ENCODE results near the gene SH2D3A.

GRCh38 chr19:6754136-6754535 lies 13.1 kb downstream of the SH2D3A start:
- TF ChIP-seq CTCF (IDR thresholded peaks at IDR 0.05; ENCODE audit: control extremely low read depth in 1 of 3, insufficient read depth in 1 of 3, low read depth in 1 of 3, low read length in 3 of 3), result no peak
- no peak for TF ChIP-seq RAD21 (IDR thresholded peaks at IDR 0.05 in 1 of 2, conservative IDR thresholded peaks at IDR 0.05 in 1 of 2; ENCODE audit: low read depth in 2 of 2, low read length in 2 of 2)
- no peak for TF ChIP-seq JUND (IDR thresholded peaks at IDR 0.05; ENCODE audit: low read length)
- no peak for TF ChIP-seq POLR2AphosphoS5 (IDR thresholded peaks at IDR 0.05; ENCODE audit: low read depth, low read length)
- TF ChIP-seq RNF2 (IDR thresholded peaks at IDR 0.05; ENCODE audit: borderline replicate concordance, low read depth, low read length, missing control alignments, poor library complexity, severe bottlenecking), result no peak
- TF ChIP-seq TAF1 (IDR thresholded peaks at IDR 0.05; ENCODE audit: low read depth, low read length), result no peak
- TF ChIP-seq KDM1A (IDR thresholded peaks at IDR 0.05; ENCODE audit: borderline replicate concordance, low read length), result no peak
- no peak for TF ChIP-seq RXRA (IDR thresholded peaks at IDR 0.05; ENCODE audit: insufficient read depth, low read depth, low read length)
- no peak for TF ChIP-seq POU5F1 (IDR thresholded peaks at IDR 0.05; ENCODE audit: low read depth, low read length)
- no peak for TF ChIP-seq RFX5 (IDR thresholded peaks at IDR 0.05; ENCODE audit: borderline replicate concordance, low read depth, low read length)
- TF ChIP-seq EP300 (IDR thresholded peaks at IDR 0.05; ENCODE audit: borderline replicate concordance in 1 of 2, low read depth in 2 of 2, low read length in 2 of 2), result no peak
- no peak for TF ChIP-seq JUN (IDR thresholded peaks at IDR 0.05; ENCODE audit: low read depth, low read length)

All from H1 (cell line).